ENCODE results near the gene MTHFD2L.

The MTHFD2L gene

GRCh38 chr4:74133786-74134499 is 24.0 kb upstream of the MTHFD2L start:
- peak; percentile 34 for DNase-seq

GRCh38 chr4:74134500-74134852 is 23.4 kb upstream of the MTHFD2L start:
- DNase-seq, result no peak

DNA sequence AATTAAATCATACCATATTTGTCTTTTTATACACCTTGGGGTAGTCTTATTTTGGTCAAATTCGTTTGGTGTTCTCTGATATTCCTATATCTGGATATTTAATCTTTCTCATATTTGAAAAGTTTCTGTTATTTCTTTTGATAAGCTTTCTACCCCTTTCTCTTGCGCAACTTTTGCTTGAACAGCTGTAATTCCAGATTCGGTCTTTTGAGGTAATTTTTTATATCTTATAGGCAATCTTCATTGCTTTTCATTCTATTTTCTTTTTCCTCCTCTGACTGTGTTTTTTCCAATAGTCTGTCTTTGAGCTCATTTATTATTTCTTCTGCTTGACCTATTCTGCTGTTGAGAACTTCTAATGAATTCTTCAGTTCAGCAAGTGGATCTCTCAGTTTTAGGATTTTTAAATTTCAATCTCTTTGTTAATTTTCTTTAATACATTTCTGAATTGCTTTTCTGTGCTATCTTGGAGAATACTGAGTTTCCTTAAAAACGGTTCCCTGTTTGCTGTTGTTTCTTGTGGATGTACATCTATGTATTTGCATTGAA is 11.3 kb upstream of the MTHFD2L start:
- no peak for DNase-seq

- no peak for DNase-seq
These were observed 9.7 kb upstream of the MTHFD2L start for GRCh38 chr4:74148205-74148604.

DNA sequence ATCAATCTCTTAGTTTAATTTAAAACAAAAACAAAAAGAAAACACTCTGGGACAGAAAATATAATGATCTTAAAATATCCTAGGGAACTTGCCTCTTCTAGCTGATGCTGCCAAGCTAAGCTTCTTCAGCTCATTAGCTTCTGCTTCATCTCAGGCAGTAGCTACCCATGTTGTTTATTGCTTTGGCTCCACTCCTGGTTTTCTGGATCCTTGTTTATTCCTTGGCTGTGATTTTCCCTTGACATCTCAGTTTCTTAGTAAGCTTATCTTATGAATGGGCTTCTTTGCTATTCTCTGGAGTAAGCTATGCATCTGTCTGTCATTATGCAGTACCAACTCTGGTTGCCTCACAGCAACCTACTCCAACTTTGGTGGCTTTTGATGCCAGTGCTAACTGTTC is 5.1 kb upstream of the MTHFD2L start:
- DNase-seq, result no peak

GRCh38 chr4:74156521-74156920 is 1.4 kb upstream of the MTHFD2L start:
- no peak for DNase-seq

DNA sequence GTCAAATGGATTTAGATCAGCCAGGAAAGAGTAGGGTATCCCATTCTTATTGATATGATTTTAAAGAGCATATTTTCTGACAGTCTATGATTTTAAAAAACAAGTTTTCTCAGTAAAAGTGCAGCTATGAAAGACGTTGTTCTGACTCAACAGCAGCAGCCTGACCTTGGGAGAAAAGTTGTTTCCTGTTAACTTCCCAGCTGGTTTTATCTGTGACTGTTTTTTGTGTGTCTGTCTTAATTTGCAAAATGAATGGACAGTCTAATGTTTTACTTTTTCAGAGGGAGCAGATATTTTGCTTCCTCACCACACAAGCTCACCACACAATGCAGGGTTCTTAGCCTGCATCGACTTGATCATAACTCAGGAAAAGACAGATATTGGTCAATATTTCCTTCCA is 764 bp upstream of the MTHFD2L start:
- no peak for DNase-seq

DNA sequence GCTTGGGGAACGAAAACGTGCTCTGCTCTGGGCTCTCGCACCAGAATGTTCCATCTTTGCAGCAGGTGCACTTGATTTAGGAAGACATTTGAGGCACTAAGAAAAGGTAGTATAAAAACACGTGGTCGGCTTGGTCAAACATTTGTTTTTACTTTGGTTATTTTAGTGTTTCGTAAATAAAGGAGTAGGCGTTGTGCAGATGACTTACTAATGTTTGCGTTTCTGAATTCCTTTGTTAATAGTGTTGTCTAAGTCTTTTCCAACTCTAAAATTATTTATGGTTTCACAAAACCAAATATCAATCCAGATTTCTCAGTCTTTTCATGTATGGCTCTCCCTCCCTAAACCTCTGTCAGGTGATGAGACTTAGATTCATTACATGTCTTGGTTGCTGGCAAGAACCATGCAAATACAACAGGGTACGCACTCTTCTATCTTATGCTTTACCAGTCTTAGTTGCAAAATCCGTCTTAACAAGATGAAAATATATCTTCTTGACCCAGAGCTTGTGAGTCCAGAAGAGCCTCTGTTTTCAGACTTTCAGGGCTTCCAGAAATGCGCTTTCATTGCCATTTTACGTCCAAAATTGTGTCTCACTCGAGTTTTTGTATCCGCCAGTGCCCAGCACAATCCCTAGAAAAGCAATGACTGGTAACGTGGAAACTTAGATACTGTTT is 686 bp downstream of the MTHFD2L start:
- DNase-seq, result no peak

GRCh38 chr4:74159143-74159709 is 1.3 kb downstream of the MTHFD2L start:
- no peak for DNase-seq

DNA sequence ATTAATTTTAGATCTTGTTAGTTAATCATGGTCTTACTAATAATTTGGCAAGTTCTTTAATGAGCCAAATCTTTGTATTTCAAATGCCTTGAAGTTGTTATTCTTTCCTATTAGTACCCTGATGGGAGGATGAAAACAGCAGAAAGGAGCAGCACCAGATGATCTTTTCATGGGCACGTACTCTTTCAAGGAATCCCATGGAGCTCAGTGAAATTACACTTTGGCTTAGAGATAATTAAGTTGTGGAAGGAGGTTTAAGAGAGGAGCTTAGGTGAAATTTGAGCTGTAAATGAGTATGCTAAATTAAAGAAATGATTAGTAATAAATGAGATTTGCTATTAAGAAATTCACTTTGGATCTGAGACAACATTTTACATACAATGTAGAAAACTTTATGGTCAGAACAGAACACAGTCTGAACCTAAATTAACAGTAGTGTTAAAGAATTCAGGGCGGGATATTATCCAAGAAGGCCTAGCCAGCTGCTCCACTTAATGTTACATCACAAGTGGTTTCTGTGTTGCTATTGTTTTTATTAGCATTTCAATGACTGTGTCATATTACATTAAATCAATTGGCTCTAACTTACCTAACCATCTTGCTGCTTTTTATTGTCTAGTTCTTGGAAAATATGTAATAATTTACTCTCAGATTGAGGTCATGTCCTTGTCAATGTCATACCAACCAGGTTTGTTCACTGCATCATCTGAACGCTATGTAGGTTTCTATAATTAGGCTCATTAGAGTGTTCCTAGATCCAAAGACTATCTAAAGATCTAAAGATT is 3.9 kb downstream of the MTHFD2L start:
- DNase-seq, result no peak

DNA sequence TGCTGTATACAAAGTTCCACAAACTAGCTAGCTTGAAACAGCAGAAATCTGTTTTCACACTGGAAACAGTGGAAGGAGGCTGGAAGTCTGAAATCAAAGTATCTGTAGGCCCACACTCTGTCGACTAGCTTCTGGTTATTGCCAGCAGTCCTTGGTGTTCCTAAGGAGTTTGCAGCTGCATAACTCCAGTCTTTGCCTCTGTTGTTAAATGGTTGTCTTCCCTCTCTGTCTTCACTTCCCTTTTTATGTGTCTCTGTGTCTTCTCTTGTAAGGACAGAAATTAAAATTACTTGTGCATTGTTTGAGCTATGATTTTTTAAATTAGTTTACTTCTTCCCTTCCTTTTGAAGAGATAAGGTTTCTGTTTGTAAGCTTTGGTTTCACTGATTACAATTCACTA is 8.2 kb downstream of the MTHFD2L start:
- no peak for DNase-seq

- DNase-seq, result no peak
These were observed 8.9 kb downstream of the MTHFD2L start for GRCh38 chr4:74166818-74167217.

- no peak for DNase-seq
These were observed 9.7 kb downstream of the MTHFD2L start for GRCh38 chr4:74167585-74167984.

DNA sequence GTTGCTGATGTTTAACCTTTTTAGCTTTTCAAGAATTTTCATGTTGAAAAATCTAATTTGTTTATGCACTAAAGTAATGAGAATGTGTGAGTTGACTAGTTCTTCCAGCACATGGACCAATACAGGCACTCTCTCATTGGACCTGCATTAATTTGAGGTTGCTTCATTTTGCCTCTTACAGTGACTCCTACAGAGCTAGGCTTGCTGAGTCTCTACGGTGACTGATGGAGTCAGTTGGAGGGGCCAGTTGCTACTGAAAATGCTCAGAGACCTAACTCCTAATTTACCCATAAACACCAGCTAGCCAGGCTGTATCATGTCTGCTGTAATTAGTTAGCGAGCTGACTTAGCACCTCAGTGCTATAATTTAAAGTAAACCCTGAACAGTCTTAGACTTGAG is 10.9 kb downstream of the MTHFD2L start:
- DNase-seq, result no peak

GRCh38 chr4:74173321-74173720 is 15.4 kb downstream of the MTHFD2L start:
- no peak for DNase-seq

GRCh38 chr4:74174421-74174820 is 16.5 kb downstream of the MTHFD2L start:
- no peak for DNase-seq

DNA sequence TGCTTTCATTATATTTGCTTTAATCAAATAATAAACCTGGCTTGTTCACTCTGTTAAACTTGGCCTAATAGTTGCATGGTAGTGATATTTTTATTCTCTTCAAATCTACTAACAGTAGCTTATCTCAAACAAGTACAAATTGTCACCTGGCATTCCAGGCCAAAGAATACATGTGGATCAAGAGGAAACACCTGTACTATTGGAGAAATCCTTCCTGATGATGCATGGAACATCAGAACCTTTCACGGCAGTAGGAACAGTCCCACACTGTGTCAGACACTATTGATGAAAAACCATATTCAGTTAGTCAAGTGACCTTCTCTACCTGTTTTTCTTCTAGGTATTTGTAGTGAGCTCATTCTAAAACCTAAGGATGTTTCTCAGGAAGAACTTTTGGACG is 17.0 kb downstream of the MTHFD2L start:
- no peak for DNase-seq

GRCh38 chr4:74175379-74175778 is 17.5 kb downstream of the MTHFD2L start:
- no peak for DNase-seq

DNA sequence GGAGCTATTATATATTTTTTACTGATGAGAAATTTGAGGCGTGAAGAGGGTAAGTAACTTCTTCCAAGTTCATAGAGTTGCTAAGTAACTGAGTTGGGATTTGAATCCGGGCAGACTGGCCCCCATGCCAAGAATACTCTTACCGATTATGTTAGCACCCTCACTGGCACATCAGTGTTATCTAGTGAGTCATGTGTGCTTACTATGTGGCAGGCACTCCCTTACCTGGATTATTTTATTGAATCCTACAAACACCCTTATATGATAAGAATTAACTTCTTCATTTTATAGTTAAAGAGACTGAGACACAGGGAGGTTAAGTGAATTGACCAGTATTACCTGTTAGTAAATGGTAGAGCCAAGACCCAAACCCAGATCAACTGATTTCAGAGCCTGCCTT is 20.9 kb downstream of the MTHFD2L start:
- DNase-seq, result no peak

DNA sequence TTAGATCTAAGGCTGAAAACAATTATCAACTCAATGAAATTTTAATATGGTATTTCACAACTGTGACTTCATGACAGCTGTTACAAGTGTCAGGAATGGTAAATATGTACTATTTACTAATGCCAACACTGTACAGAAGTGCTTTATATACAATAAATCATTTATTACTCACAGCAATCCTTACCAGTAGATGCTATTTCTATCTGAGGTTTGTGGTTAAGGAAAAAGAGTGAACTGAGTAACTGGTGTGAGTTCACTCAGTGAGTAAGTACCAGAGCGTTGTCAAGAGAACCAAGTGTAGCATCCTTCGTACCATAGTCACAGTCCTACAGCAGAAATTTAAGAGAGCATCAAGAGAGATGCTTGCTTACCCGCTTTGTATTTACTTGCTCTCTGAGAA is 23.3 kb downstream of the MTHFD2L start:
- DNase-seq, result no peak

DNA sequence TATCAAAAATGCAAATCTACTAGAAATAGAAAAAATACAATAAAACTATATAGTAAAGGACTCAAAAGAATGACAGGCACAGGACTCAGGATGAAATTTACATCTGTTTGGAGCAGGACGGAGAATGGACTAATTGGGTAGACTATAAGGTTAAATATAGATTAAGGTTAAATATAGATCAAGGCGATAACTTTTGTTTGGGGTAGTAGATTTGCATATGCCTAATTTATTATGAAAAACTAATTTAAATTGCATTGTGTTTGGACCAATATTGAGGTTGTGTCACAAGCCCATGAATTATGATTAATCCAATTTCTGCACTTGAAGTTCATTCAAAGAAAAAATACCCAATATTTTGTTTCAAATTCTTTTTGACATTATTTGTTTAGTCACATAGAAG is 31.0 kb downstream of the MTHFD2L start:
- no peak for DNase-seq

DNA sequence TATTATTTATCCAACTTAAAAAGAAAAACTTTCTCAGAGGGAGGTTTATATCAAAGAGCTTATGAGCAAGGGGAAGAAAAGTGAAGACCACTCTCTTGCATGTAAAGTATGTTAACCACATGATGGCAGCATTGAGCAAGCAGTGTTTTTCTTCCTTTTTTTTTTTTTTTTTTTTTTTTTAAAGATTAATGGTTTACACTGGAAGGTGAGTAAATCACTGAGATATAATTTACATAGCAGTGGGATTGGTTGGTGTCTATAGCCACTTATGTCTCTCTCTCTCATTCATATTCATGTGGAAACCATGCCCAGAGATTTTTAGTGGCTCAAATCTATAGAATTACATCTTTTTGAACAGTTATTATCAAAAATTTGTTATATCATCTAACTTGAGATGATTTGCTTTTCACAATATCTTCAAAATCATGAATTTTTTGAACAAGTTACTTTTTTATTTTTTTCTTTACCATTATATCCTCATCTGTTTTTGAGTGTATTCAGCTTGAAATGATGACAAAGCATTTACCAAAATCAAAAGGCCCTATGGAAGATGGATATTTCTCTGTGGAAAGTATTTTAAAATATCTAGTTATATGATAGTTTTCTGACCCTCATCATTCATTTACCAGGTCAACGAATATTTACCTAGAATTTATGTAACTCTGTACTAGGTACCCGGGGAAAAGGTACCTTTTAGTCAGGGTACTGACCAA is 31.6 kb downstream of the MTHFD2L start:
- DNase-seq, result no peak

GRCh38 chr4:74190332-74190731 is 32.4 kb downstream of the MTHFD2L start:
- DNase-seq, result no peak
